Measurements from ENCODE around the gene SLC7A10. TPM values are rescaled to one million over a fixed set of nuclear protein-coding genes. Genes with fewer than 3 reads are reported as not detected.
A peak's percentile ranks its signal among the peaks of the same experiment; 100 is the strongest.

Gene SLC7A10
- not detected for total RNA-seq

DNA sequence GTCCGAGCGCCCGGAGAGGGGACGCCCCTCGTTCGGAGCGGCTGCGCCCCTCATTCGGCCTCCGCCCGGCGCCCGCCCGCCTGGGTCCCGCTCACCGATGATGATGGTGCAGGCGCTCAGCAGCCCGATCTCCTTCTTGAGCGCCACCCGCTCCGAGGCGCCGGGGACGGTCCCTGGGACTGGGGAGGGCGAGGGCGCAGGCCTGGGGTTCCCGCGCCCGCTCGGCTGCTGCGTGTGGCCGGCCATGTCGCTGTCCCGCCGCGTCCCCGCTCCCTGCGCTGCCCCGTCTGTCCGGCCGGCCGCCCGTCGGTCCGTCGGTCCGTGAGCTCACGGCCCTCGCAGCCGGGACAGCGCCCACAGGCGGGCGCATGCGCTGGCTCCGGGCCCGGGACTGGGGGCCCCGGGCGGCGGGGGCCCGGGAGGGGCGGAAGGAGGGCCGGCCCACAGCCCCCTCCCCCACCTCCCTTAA is at the start of gene SLC7A10:
TSS of gene SLC7A10 (minus strand) at position 393 of the 469 bp plus-strand sequence. CDS start at position 246, 147 bp downstream.
- no peak for DNase-seq (ENCODE audit: low spot score)

GRCh38 chr19:33274663-33275558 is 49.3 kb upstream of the SLC7A10 start:
- DNase-seq (ENCODE audit: low spot score) = no peak

- peak; percentile 75 for DNase-seq (ENCODE audit: low spot score)
Measured at GRCh38 chr19:33273881-33274662, 48.4 kb upstream of the SLC7A10 start.

GRCh38 chr19:33273065-33273736 is 47.6 kb upstream of the SLC7A10 start:
- no peak for DNase-seq (ENCODE audit: low spot score)

GRCh38 chr19:33271246-33272021 is 45.8 kb upstream of the SLC7A10 start:
- no peak for DNase-seq (ENCODE audit: low spot score)

DNA sequence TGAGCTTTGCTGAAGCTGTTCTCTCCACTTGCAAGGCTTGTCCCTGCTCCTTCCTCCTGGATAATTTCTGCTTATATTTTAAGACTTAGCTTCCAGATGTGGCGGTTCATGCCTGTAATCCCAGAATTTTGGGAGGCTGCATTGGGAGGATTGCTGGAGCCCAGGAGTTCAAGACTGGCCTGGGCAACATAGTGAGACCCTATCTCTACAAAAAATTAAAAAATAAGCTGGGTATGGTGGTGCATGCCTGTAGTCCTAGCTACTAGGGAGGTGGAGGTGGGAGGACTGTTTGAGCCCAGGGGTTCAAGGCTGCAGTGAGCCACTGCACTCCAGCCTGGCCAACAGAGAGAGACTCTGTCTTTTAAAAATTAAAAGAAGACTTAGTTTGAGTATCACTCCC is 45.1 kb upstream of the SLC7A10 start:
- DNase-seq (ENCODE audit: low spot score) = no peak

GRCh38 chr19:33269016-33269415 is 43.4 kb upstream of the SLC7A10 start:
- DNase-seq (ENCODE audit: low spot score) = no peak

DNA sequence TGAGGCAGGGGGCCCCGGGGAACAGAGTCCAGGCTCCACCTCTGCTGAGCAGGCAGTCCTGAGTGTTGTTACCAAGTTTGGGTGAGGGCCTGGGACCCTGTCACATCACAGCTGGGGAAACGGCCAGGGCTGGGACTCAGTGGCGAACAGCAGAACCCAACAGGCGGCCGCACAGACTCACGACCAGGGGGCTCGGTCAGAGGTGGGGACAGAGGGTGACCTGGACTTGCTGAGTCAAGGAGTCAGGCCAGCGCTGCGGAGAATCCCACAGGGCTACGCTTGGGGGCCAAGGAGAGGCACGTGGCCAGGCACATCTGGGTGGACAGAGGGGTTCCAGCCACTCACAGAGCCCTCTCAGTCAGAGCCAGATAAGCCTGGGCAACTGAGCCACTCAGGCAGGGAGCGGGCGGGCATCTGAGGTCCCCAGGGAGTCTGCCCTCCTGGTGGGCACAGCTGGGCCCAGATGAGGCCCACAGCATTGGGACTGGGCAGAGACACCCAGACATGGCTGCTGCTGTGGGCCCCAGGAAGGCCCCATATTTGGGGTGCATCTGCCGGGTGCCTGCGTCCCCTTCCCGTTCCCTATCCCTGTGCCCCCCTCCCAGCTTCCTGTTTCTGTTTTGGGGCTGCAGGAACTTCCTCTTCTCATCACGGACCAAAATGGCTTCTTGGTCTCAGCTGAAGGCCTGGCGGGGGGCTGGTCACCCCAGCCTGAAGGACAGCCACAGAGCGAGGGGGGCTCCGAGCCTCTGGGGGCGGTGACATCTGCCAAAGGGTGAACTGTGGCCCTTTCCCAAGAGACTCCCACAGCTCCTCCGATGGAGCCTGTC is 42.7 kb upstream of the SLC7A10 start:
- no peak for DNase-seq (ENCODE audit: low spot score)

- DNase-seq (ENCODE audit: low spot score) = no peak
Measured at GRCh38 chr19:33267706-33268105, 42.1 kb upstream of the SLC7A10 start.

DNA sequence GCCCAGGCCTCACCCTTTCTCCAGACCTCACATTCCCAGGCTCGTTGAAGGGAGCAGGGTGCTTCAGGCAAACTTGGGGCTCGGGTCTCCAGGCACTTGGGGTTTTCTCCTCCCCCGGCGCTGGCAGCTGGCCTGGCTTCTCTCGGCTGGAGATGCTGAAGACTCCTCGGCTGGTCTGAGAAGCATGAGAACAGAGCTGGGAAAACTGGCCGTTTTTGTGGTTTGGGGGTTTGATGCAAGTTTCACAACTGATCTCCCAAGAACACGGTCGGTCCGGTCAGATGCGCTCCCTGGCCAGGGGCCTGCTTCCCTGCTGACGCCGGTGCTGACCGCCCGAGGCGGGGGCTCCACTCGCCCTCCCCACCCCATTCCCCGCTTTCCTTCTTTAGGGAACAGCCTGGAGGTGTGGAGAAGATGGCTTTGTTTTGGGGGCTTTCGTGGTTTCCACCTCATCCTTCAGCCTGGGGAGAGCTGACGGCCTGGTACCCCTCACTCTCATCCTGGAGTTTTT is 41.4 kb upstream of the SLC7A10 start:
- no peak for DNase-seq (ENCODE audit: low spot score)

DNA sequence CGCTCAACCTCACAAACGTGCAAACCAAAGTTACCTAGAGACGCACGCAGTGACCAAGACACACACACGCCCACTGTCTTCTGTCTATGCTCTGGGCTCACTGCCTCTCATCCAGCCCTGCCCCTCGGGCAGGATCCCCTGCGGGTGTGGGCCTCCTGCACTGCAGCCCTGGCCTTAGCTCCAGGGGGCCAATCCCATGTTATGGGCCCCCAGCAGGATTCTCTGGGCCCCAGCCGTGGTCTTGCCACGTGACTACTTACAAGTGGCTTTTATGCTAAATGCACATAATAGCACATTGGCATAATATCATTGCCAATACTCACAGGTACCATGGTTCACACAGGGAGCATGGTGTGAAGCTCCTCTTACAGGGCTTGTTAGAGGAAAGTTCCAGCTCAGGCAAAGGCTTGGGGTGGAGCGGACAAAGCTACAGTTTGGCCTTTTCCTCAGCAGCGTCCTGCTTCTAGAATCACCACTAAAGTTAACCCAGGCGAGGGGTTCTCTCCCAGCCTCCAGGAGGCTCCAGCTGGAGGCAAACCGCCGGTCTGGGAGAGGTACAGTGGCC is 39.3 kb upstream of the SLC7A10 start:
- DNase-seq (ENCODE audit: low spot score) = no peak

DNA sequence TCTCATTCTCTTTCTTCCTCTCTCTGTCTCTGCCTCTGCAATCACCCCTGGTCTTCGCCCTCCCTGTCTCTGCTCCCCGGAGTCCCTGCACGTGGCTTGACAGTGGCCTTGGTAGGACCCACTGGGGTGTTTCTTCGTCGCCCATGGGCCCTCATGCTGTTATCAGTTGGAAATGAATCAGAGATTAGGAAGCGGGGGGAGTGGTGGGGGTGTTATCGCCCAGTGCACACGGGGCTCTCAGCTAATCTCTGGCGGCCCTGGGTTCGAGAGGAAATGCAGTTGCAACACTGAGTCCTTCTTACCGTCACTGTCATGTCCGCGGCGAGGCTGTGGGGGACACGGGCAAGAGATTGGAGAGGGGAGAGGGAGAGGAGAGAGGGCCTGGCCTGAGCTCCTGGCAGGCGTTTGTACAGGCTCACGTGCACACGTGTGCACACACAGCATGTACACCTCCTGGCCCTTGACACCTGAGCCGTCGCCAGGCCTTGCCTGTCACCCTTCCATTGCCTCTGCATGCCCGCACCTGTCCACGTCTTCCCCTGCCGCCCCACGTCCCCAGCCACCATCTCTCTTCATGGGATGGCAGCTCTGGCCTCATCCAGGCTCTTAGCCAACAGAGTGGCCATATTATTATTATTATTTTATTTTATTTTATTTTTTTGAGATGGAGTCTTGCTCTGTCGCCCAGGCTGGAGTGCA is 37.8 kb upstream of the SLC7A10 start:
- no peak for DNase-seq (ENCODE audit: low spot score)

DNA sequence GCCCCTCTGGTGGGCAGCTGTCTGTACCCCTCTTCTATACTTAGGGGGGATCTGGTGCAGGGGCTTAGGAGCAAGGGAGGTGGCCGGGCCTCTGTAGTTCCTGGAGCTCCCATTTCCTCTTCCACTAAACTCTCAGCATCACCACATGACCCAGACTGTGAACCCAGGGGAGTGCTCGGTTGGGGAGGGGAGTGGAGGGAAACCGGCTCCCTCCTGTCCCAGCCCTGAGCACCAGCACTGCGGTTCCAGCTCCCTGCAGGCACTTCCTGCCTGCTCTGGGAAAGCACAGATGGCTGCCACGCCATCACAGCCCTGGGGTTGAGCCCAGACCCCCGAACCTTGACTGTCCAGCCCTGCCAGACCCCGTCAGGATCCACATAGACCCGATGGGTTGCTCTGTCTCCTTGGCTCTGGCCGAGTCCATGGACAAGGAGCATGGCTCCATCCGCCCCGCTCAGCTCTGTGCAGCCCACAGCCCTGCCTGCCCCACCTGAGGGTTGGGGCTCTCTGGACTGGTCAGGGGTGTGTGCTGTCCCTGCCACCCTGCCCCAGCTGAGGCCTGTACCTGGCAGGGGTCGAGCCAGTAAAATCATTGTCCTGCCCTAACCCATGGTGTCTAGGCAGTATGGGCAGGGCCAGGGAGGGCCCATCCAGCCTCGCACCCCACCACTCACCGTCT is 36.0 kb upstream of the SLC7A10 start:
- no peak for DNase-seq (ENCODE audit: low spot score)

DNA sequence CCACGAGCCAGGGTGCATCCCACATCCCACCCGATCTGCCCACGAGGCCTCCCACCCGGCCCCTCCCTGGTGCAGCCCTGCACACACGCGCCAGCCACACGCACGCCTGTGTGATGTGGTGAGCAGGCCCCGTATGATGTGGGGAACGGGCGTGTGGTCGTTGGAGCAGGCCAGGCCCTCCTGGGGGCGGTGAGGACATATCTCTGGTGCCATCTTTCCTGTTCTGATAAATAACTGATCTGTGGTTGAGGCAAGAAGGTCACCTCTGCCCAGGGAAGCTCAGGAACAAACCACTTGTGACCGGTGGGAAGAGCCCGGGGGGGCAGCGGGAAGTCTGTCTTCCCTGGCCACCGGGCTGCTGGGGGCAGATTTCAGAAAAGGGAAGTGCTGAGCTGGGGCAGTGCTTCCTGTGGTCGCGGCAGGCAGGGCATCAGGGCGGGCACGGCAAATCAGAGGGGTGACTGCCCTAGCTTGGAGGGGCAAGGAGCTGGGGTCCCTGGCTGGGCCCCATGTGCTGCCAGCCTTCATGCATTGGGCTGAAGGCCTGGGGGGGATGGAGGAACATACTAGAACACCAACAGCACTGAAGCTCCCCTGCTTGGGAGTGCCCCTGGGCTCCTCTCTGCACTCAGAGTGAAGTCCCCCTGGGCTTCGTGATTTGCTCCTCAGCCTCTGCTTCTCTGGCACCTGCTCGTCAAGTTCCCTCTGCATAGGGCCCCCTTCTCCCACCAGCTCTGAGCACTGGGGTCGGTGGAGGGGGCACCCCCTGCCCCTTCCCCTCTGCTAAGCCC is 35.2 kb upstream of the SLC7A10 start:
- DNase-seq (ENCODE audit: low spot score) = no peak

DNA sequence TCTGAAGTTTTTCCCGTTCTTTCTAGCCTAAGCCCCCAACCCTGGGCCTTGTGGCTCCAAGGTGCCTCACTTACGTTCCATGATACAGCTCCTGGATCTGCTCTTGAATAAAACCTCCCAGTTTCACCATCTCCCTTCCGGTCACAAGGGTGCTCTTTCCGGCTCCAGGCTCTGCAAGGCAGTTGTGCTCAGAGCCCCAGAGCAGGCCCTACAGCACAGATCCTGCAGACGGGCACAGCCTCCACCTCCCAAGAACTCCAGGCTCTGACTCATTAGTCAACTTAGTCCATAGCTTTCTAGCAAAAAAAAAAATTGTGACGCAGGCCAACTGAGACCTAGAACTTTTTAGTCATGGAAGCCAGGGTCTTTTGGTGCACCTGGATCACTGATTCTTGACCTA is 33.9 kb upstream of the SLC7A10 start:
- no peak for DNase-seq (ENCODE audit: low spot score)

DNA sequence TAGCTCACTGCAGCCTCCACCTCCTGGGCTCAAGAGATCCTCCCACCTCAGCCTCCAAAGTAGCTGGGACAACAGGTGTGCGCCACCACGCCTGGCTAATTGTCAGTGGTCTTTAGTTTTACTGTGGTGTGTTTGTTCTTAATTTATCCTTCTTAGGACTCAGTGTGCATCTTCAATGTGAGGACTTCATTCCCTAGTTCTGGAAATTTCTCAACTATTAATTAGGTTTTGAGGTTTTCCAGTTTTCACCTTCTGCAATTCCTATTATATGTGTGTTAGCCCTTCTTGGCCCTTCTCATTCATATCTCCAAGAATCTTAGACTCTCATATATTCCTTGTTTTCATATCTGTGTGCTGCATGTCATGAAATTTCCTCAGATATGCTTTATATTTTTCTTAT is 32.2 kb upstream of the SLC7A10 start:
- no peak for DNase-seq (ENCODE audit: low spot score)

DNA sequence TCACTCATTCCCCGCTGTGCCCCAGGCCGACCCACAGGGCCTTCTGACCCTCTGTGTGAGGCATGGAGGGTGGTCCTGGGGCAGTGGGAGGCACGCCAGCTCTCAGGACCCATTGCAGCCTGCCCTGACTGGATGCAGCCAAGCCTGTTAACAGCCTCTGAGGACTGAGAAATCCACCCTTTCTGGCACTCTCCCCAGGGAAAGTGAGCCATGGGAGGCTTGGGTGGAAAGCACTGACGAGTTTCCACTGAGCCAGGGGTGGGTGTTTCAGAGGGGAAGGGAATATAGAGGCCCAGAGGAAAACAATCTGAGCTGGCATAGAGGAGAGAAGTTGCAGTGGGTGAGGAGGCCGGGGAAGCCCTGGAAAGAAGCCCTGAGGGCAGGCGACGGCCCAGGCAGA is 30.6 kb upstream of the SLC7A10 start:
- no peak for DNase-seq (ENCODE audit: low spot score)

- DNase-seq (ENCODE audit: low spot score) = no peak
Measured at GRCh38 chr19:33255781-33256180, 30.1 kb upstream of the SLC7A10 start.
